ENCODE data around the gene COX4I2.

DNA sequence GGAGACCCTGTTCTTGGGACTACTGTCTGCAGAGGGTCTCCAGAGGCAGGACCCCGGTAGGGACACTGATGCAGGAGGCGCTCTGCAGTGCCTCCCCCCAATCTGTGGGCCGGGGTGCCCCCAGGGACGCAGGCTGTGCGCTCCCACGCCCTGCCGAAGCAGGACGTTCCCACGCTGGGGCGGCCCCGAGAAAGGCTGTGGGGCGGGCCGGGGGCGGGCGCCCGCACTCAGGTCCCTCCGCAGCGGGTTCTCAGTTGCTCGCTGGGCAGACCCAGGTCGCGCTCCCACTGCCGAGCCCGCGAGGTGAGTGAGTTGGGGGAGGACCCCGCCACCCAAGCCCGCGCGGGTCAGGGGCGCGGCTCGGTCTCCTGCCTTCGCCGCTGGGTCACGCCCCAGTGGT, at the start of gene COX4I2:
- TF ChIP-seq, protein P1, sequence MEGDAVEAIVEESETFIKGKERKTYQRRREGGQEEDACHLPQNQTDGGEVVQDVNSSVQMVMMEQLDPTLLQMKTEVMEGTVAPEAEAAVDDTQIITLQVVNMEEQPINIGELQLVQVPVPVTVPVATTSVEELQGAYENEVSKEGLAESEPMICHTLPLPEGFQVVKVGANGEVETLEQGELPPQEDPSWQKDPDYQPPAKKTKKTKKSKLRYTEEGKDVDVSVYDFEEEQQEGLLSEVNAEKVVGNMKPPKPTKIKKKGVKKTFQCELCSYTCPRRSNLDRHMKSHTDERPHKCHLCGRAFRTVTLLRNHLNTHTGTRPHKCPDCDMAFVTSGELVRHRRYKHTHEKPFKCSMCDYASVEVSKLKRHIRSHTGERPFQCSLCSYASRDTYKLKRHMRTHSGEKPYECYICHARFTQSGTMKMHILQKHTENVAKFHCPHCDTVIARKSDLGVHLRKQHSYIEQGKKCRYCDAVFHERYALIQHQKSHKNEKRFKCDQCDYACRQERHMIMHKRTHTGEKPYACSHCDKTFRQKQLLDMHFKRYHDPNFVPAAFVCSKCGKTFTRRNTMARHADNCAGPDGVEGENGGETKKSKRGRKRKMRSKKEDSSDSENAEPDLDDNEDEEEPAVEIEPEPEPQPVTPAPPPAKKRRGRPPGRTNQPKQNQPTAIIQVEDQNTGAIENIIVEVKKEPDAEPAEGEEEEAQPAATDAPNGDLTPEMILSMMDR (conservative IDR thresholded peaks at IDR 0.05; ENCODE audit: low read depth, low read length), result no peak
- no peak for TF ChIP-seq EZH2 (IDR thresholded peaks at IDR 0.05; ENCODE audit: low read length, unreplicated experiment)

All from PC-3 (cell line).